ENCODE results near the gene STRADB.

- TF ChIP-seq POLR2A (IDR thresholded peaks at IDR 0.05): no peak
- TF ChIP-seq, protein P1, sequence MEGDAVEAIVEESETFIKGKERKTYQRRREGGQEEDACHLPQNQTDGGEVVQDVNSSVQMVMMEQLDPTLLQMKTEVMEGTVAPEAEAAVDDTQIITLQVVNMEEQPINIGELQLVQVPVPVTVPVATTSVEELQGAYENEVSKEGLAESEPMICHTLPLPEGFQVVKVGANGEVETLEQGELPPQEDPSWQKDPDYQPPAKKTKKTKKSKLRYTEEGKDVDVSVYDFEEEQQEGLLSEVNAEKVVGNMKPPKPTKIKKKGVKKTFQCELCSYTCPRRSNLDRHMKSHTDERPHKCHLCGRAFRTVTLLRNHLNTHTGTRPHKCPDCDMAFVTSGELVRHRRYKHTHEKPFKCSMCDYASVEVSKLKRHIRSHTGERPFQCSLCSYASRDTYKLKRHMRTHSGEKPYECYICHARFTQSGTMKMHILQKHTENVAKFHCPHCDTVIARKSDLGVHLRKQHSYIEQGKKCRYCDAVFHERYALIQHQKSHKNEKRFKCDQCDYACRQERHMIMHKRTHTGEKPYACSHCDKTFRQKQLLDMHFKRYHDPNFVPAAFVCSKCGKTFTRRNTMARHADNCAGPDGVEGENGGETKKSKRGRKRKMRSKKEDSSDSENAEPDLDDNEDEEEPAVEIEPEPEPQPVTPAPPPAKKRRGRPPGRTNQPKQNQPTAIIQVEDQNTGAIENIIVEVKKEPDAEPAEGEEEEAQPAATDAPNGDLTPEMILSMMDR (IDR thresholded peaks at IDR 0.05): no peak
- no peak for TF ChIP-seq POLR2AphosphoS5 (IDR thresholded peaks at IDR 0.05; ENCODE audit: insufficient read depth in 1 of 2, low read depth in 1 of 2)
Measured at GRCh38 chr2:201407265-201407664, 44.3 kb upstream of the STRADB start.
